ENCODE measurements around the gene ATE1. TPM values are rescaled to one million over a fixed set of nuclear protein-coding genes. Genes with fewer than 3 reads are reported as not detected.

Gene ATE1
- total and polyA plus RNA-seq, 2 of the 4 experiments (the other 2 are of a cell fraction), result 6.4 to 27.8 TPM

- no peaks in the 10 kb centered on the region for H4K20me1 ChIP-seq (ENCODE audit: insufficient read depth, low read length)
- dilution Hi-C loops (cut with HindIII; ENCODE audit: low sequenced_read_pairs, unreplicated experiment), result no loop called here
- ATAC-seq (ENCODE audit: low read depth), result peak; percentile 63
- BruUV-seq (replicated peaks), result no TSS peak
- intact Hi-C loops (cut with micrococcal nuclease), result no loop called here
- H2BK5ac ChIP-seq (ENCODE audit: low read depth, low read length, poor library complexity, severe bottlenecking), result no peak overlapping the region
- no peak overlapping the region for H2AK9ac ChIP-seq (replicated peaks; ENCODE audit: low read depth, low read length, poor library complexity)
- no peak overlapping the region for H3K4ac ChIP-seq (ENCODE audit: low read depth, low read length)
- H2AFZ ChIP-seq (replicated peaks; ENCODE audit: low read length, poor library complexity), result no peak overlapping the region
- DNase-seq, result peak; percentile 39
- no peak overlapping the region for H2BK15ac ChIP-seq (ENCODE audit: low read depth, low read length)
- H3K14ac ChIP-seq (replicated peaks; ENCODE audit: low read depth, low read length), result no peak overlapping the region
- WGBS, 2 experiments (ENCODE audit: extremely low coverage in 2 of 2, insufficient read length in 1 of 2), result no CpG with 5 or more reads among the region's 2 CpGs
- no peaks in the 10 kb centered on the region for H3K36me3 ChIP-seq (ENCODE audit: control insufficient read depth, insufficient read depth, low read length)
- H3K56ac ChIP-seq (ENCODE audit: extremely low read depth, insufficient read depth, low read length), result no peak overlapping the region
- H3K9ac ChIP-seq (ENCODE audit: low read depth, low read length), result no peak overlapping the region
- no peak overlapping the region for H3K4me3 ChIP-seq (ENCODE audit: insufficient read depth, low read depth, low read length)
- peaks cover 0 to 2% of the 10 kb centered on the region in 2 experiments; a peak in 1 of 4 replicates for H3K79me1 ChIP-seq (ENCODE audit: low read depth in 1 of 2, low read length in 2 of 2)
- H2BK20ac ChIP-seq (ENCODE audit: low read depth, low read length), result no peak overlapping the region
- H3K9me3 ChIP-seq (ENCODE audit: control insufficient read depth, insufficient read depth, low read length), result no peaks in the 10 kb centered on the region
- no peaks in the 10 kb centered on the region for H3K27me3 ChIP-seq (ENCODE audit: control insufficient read depth, insufficient read depth, low read length)
- H3K9me1 ChIP-seq (ENCODE audit: insufficient read depth, low read length), result no peaks in the 10 kb centered on the region; the same call in 1 of the 2 replicates
- H3K23ac ChIP-seq (ENCODE audit: low read depth, low read length), result no peak overlapping the region
- no peak overlapping the region for H3K18ac ChIP-seq (ENCODE audit: low read depth, low read length)
- H4K91ac ChIP-seq (ENCODE audit: insufficient read depth, low read depth, low read length), result no peak overlapping the region
- H3K4me2 ChIP-seq (ENCODE audit: low read depth, low read length), result no peak overlapping the region
- no peak overlapping the region for H2AK5ac ChIP-seq (ENCODE audit: low read depth, low read length)
- POLR2A ChIA-PET (ENCODE audit: unreplicated experiment), result no interaction called here
- H2BK120ac ChIP-seq (ENCODE audit: low read depth, low read length), result no peak overlapping the region
- no peak overlapping the region for H3K27ac ChIP-seq (ENCODE audit: insufficient read depth, low read length)
- in situ Hi-C loops (cut with MboI; ENCODE audit: low sequenced_read_pairs), result no loop called here
- H4K8ac ChIP-seq (ENCODE audit: low read depth in 2 of 2, low read length in 2 of 2), result no peak overlapping the region
- CTCF ChIA-PET, result interaction anchor here (0.6 to 1.5 kb wide), 3 partner anchors 9 to 870 kb away, joined by 3 read pairs; no protein-coding TSS in a partner anchor
- no peak overlapping the region for H4K5ac ChIP-seq (ENCODE audit: low read depth, low read length)
- H3K4me1 ChIP-seq (ENCODE audit: control insufficient read depth, insufficient read depth, low read length), result no peaks in the 10 kb centered on the region; the same call in 1 of the 2 replicates
- no peak for TF ChIP-seq CTCF (conservative IDR thresholded peaks at IDR 0.05; ENCODE audit: low read depth, low read length)
- TF ChIP-seq BHLHE40 (IDR thresholded peaks at IDR 0.05; ENCODE audit: low read depth, low read length), result no peak
- TF ChIP-seq CHD1 (IDR thresholded peaks at IDR 0.05; ENCODE audit: low read depth, low read length), result no peak
- no peak for TF ChIP-seq SMC3 (IDR thresholded peaks at IDR 0.05; ENCODE audit: low read depth, low read length)
- no peak for TF ChIP-seq RCOR1 (IDR thresholded peaks at IDR 0.05; ENCODE audit: insufficient replicate concordance, low read length)
- TF ChIP-seq RAD21 (IDR thresholded peaks at IDR 0.05; ENCODE audit: low read length), result no peak
- TF ChIP-seq USF2 (IDR thresholded peaks at IDR 0.05; ENCODE audit: low read depth, low read length), result no peak
- TF ChIP-seq MXI1 (IDR thresholded peaks at IDR 0.05; ENCODE audit: borderline replicate concordance, low read depth, low read length), result no peak
- TF ChIP-seq MAZ (IDR thresholded peaks at IDR 0.05; ENCODE audit: borderline replicate concordance, low read depth, low read length), result no peak
- TF ChIP-seq NFE2L2 (IDR thresholded peaks at IDR 0.05; ENCODE audit: low read depth, low read length), result no peak
Measured at GRCh38 chr10:121819049-121819448, 108.8 kb downstream of the ATE1 start.
